NCI-H524 (cell line): ENCODE data around the gene CPEB4.
A peak's percentile ranks its signal among the peaks of the same experiment; 100 is the strongest.

ENCODE experiments used
- DNase-seq, 2 experiments: peaks; one replicate each; lab custom pipeline; 2025; lab: John Stamatoyannopoulos, UW

The CPEB4 gene

GRCh38 chr5:173913686-173914321 is 25.7 kb downstream of the CPEB4 start:
- no peak for DNase-seq

GRCh38 chr5:173915310-173916014 is 27.3 kb downstream of the CPEB4 start:
- DNase-seq, result no peak

- DNase-seq, result no peak
These were observed 28.1 kb downstream of the CPEB4 start for GRCh38 chr5:173916233-173916632.

GRCh38 chr5:173917788-173918786 is 29.9 kb downstream of the CPEB4 start:
- peak; percentile 79 to 85 for DNase-seq

- no peak for DNase-seq
These were observed 31.3 kb downstream of the CPEB4 start for GRCh38 chr5:173919443-173919842.

GRCh38 chr5:173920024-173920753 is 32.0 kb downstream of the CPEB4 start:
- peak in 1 of 2 experiments; percentile 9 for DNase-seq

- no peak for DNase-seq
These were observed 32.9 kb downstream of the CPEB4 start for GRCh38 chr5:173920866-173921555.

GRCh38 chr5:173922527-173922926 is 34.4 kb downstream of the CPEB4 start:
- no peak for DNase-seq

GRCh38 chr5:173923218-173924095 is 35.3 kb downstream of the CPEB4 start:
- no peak for DNase-seq

GRCh38 chr5:173924899-173925298 is 36.8 kb downstream of the CPEB4 start:
- no peak for DNase-seq

GRCh38 chr5:173925449-173926071 is 37.4 kb downstream of the CPEB4 start:
- DNase-seq, result peak in 1 of 2 experiments; percentile 39

- no peak for DNase-seq
These were observed 38.2 kb downstream of the CPEB4 start for GRCh38 chr5:173926359-173926758.

- DNase-seq, result no peak
These were observed 40.9 kb downstream of the CPEB4 start for GRCh38 chr5:173928871-173929574.

GRCh38 chr5:173932695-173933139 is 44.6 kb downstream of the CPEB4 start:
- no peak for DNase-seq

GRCh38 chr5:173933901-173934300 is 45.8 kb downstream of the CPEB4 start:
- DNase-seq, result no peak

GRCh38 chr5:173935396-173935795 is 47.2 kb downstream of the CPEB4 start:
- no peak for DNase-seq

- DNase-seq, result no peak
These were observed 52.1 kb downstream of the CPEB4 start for GRCh38 chr5:173940269-173940668.

- no peak for DNase-seq
These were observed 53.0 kb downstream of the CPEB4 start for GRCh38 chr5:173941102-173941501.
